NOMO-1 (cell line): Measurements from ENCODE around the gene CLDN7.

Experiments used
- DNase-seq, 2 experiments: peaks; one replicate each; lab custom pipeline; 2025; ENCODE audit not compliant: unreplicated experiment in 2 of 2; lab: John Stamatoyannopoulos, UW

Gene CLDN7

DNA sequence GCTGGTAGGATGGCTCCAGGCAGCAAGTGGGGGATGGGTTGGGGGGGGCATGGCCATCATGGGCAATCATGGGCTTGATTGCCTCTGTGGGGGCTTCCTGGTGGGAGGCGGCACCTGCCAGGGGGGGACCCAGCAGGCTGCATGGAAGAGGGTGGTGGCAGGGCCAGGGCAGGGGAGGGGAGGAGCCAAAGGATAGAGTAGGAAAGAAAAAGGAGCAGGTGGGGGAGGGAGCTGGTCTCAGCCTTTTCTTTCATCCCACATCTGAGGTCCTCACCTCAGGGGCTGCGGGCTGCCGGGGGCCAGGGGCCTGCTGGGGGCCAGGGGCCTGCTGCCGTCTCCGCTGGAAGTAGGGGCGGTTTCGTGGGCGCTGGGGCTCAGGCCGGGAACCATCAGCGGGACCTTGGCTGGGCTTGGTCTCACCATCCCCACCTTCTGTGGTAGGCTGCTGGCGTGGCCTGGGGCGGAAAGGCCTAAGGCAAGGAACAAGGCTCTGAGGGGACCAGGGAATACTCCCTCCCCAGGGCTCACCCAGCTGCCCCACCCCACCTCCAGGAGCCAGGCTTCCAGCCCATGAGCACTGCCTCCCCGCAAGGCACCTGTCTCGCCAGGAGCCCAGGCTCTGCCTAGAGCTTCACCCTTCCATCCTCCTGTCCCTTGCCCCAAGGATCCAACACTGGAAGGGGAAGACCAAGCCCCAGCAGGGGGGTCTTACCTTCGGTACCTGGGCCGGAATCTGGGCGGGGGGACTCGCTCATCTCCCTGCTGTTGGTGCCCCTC is 27.2 kb upstream of the CLDN7 start:
- DNase-seq = no peak

DNA sequence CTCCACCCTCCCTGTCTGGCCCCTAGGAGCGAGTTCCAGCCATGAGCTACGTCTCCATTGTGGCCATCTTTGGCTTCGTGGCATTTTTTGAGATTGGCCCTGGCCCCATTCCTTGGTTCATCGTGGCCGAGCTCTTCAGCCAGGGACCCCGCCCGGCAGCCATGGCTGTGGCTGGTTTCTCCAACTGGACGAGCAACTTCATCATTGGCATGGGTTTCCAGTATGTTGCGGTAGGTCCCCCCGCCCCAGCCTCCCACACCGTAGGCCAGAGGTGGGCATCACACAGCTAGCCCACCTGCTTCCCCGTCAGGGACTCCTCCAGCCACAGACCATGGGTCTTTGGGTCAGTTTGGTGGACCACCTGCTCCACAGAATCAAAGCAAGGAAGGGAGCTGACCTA is 23.4 kb upstream of the CLDN7 start:
- no peak for DNase-seq

DNA sequence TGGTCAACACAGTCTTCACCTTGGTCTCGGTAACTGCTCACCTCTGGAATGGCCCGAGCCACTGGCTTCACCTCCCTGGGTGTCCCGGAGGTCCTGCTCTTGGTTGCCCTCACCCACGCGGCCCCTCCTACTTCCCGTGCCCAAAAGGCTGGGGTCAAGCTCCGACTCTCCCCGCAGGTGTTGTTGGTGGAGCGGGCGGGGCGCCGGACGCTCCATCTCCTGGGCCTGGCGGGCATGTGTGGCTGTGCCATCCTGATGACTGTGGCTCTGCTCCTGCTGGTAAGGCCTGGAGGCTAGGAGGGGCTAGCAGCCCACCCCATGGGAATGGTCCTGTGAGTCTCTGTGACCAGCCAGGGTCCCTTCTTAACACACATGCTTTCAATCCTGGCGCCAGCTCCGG is 22.6 kb upstream of the CLDN7 start:
- no peak for DNase-seq

DNA sequence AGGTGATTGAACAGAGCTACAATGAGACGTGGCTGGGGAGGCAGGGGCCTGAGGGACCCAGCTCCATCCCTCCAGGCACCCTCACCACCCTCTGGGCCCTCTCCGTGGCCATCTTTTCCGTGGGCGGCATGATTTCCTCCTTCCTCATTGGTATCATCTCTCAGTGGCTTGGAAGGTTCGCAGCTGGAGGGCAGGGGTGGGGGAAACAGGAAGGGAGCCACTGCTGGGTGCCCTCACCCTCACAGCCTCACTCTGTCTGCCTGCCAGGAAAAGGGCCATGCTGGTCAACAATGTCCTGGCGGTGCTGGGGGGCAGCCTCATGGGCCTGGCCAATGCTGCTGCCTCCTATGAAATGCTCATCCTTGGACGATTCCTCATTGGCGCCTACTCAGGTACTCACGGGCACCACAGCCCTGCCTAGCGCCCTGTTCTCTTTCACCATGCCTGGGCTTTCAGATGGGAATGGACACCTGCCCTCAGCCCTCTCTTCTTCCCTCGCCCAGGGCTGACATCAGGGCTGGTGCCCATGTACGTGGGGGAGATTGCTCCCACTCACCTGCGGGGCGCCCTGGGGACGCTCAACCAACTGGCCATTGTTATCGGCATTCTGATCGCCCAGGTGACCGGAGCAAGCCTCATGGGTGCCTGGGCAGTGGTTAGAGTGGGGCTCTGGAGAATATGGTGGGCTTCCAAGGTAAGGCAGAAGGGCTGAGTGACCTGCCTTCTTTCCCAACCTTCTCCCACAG is 21.4 kb upstream of the CLDN7 start:
- DNase-seq = no peak

DNA sequence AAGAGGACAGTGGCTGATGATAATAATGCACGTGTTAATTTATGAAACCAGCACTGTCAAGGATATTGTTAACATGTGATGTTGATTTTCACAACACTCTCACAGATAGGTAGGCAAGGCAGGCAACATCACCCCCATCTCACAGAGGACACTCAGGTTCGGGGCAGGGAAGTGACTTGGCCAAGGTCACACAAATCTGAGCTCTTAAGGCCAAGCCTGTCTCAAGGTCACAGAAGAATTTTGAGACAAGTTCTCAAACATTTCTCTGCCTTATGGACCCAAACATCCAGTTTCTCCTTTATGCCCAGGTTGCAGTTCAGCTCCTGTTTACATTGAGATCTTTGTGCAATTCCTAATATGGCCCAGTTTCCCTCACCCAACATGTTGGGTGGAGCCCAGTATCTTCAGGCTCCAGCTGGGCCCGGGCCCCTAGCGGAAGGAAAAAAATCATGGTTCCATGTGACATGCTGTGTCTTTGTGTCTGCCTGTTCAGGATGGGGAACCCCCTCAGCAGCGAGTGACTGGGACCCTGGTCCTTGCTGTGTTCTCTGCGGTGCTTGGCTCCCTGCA is 20.6 kb upstream of the CLDN7 start:
- DNase-seq = no peak

DNA sequence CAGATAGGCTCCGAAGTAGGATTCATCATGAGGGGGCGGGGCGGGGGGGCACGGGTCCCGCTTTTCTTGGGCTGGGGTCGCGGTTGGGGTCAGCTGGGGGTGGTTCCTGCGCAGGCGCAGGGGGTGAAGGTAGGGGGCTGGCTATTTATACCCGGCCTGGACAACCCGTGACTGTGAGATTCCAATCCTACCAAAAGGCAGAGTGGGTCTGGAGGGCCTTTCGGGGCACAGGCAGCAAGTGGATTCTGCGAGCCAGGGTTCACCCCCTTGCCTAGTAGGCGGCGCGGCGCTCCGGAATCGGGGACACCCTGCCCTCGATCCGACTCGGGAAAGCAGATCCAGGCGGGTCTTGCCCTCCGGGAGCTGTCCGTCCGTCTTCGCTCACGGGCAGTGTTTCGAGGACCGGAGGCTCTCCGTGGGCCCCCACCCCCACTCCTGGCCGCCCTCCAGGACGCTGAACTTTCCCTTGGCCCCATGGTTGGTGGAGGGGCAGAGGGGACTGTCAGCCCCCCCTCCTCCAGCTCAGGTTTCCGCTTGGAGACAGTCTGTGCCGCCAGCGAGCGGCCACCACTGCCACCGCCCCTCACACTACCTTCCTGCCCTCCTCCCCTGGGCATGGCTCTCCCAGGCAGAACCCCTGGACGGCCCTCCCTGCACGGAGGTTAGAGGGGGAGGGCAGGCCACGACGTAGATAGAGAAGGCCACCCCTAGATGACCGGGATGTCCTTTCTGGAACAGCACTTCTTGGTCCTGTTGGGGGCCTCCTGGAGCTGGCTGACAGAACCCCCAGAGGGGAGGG is 19.9 kb upstream of the CLDN7 start:
- no peak for DNase-seq

DNA sequence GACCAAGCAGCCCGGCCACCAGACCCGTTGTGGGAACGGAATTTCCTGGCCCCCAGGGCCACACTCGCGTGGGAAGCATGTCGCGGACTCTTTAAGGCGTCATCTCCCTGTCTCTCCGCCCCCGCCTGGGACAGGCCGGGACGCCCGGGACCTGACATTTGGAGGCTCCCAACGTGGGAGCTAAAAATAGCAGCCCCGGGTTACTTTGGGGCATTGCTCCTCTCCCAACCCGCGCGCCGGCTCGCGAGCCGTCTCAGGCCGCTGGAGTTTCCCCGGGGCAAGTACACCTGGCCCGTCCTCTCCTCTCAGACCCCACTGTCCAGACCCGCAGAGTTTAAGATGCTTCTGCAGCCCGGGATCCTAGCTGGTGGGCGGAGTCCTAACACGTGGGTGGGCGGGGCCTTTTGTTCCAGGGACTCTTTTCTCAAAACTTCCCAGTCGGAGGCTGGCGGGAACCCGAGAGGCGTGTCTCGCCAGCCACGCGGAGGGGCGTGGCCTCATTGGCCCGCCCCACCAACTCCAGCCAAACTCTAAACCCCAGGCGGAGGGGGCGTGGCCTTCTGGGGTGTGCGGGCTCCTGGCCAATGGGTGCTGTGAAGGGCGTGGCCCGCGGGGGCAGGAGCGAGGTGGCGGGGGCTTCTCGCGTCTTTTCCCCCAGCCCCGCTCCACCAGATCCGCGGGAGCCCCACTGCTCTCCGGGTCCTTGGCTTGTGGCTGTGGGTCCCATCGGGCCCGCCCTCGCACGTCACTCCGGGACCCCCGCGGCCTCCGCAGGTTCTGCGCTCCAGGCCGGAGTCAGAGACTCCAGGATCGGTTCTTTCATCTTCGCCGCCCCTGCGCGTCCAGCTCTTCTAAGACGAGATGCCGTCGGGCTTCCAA is 19.0 kb upstream of the CLDN7 start, which contains the start of gene SLC2A4:
Gene SLC2A4, plus strand, starts transcription at position 645 of the 879 bp plus-strand sequence. Its CDS starts 217 bp downstream, at position 862.
- DNase-seq = peak; percentile 79 to 91

DNA sequence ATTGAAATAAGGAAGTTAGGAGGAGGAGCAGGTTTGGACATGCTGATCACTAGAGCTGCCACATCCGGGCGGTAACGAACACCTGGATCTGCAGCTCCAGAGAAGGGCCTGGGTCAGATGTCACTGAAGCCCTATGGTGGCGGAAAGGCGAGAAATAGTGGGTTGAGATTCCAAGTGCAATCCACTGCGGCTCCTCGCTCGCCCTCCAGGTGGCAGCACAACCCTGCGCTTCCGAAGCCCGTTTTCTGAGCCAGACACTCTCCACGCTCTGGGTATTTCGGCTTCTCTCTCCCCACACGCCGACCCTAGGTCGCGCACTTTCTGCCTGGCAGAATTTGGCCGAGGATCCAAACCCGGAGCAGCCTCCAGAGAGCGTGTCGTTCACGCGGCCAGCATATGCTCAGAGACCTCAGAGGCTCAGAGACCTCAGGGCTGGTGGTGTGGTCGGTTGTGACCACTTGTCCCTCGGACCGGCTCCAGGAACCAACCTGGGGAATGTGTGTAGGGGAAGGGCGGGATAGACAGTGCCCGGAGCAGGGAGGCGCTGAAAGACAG is 18.3 kb upstream of the CLDN7 start:
- peak; percentile 87 for DNase-seq

DNA sequence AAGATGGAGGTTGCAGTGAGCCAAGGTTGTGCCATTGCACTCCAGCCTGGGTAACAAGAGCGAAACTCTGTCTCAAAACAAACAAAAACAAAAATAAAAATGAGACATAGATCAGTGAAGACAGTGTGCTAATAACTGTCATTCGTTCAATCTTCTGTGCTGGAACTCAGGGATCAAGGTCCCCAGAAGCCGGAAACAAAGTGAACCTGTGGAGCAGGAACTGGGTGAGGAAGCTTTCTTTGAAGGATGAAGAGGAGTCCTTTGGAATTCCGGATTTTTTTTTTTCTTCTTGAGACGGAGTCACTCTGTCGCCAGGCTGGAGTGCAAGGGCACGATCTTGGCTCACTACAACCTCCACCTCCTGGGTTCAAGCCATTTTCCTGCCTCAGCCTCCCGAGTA is 17.2 kb upstream of the CLDN7 start:
- no peak for DNase-seq

DNA sequence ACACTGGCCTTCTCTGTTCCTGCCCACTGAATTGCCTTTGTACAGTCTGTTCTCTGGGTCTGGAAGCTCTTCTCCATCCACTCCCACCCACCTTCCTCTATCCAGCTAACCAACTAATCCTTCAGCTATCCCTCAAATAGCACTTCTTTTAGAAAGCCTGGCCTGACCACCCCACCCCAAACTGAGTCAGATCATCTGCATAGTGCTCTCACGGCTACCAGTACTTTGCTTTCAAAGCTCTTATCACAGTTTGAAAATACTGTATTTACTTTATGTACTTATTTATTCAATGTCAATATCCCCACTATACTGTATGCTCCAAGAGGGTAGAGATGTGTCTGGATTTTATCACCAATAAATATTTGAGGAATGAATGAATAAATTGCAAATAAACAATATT is 4.5 kb upstream of the CLDN7 start:
- no peak for DNase-seq

- DNase-seq = no peak
Observed at GRCh38 chr17:7263801-7264078, 1.5 kb upstream of the CLDN7 start.

- peak in 1 of 2 experiments; percentile 28 for DNase-seq
Observed at GRCh38 chr17:7262935-7263800, 890 bp upstream of the CLDN7 start.

DNA sequence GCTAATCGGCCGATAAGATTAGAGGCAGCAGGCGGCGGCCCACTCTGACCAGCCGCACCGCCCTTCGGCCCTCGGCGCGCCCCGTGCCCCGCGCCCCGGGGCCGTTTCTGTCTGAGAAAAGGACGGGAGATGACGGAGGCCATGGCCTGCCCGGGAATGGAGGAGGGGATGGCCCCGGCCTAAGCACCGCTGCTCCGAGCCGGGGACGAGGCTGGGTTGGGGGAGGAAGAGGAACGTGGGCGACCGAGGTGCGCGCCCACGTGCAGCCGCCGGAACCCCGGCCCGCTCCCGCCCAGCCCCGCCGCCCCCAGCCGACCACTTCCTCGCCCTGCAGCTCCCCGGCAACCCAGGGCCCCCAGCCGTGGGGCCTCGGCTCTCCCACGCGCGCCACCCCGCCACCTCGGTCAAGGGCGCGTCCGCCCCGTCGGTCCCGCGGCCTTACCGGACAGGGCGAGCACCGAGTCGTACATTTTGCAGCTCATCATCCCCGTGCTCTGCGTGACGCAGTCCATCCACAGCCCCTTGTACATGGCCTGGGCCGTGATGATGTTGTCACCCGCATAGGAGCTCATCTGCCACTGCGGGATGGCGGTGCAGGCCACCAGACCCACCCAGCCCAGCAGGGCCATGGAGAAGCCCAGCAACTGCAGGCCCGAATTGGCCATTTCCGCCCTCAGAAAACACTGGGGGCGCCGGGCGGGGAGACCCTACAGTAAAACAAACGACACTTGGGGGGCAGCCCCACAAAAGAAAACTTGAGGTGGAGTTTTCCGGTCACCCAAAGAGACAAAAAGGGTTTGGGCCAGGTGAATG is 693 bp downstream of the CLDN7 start:
- no peak for DNase-seq

GRCh38 chr17:7260651-7261378 is 1.5 kb downstream of the CLDN7 start:
- no peak for DNase-seq

DNA sequence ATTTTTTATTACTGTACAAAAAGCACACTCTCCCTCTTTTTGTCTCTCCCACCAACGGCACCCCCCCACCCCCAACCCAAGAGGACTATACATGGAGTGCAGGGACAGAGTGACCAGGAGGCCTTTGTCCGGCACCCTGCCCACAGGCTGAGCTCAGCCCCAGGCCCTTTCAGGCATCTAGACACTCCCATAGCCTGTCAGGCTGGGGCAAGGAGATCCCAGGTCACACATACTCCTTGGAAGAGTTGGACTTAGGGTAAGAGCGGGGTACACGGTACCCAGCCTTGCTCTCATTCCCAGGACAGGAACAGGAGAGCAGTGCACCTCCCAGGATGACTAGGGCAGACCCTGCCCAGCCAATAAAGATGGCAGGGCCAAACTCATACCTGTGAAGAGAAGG is 2.1 kb downstream of the CLDN7 start:
- no peak for DNase-seq

DNA sequence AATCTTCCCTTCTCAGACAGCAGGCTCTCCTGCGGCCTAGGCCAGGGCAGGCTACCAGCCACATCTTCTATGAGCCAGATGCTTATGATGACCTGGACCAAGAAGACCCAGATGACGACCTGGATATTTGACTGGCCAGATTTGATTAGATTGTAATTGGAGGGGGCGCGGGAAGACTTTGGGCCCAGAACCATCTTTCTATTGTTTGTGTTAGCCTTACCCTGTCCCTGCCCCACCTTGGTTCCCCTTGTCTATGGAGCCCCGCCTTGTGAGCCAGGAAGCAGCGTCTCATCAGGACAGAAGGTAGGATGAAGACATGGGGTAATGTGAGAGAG is 2.8 kb downstream of the CLDN7 start:
- DNase-seq = no peak

GRCh38 chr17:7258731-7259554 is 3.3 kb downstream of the CLDN7 start:
- DNase-seq = no peak
